ENCODE measurements around the gene FOXN1. TPM values are rescaled to one million over a fixed set of nuclear protein-coding genes. Genes with fewer than 3 reads are reported as not detected.

The FOXN1 gene
- total and polyA plus RNA-seq, 10 of the 15 experiments (the other 5 are each of a cell fraction or from before 2014, with no cell fraction given), result not detected

GRCh38 chr17:28585851-28586250 lies 79.7 kb downstream of the FOXN1 start (continued):
- TF ChIP-seq ATF2 (IDR thresholded peaks at IDR 0.05; ENCODE audit: low read length) (no peak), PBX3 (IDR thresholded peaks at IDR 0.05; ENCODE audit: insufficient replicate concordance, low read depth, low read length) (no peak)

Other genes starting within 250 kb of the FOXN1 start
Only the 7 nearest of the 23 such genes appear.
- 3.7 and 6.8 TPM in 2 replicates for gene SLC46A1, start 100.1 kb upstream of the FOXN1 start, total RNA-seq (2014; rRNA removed)
- 2.9 and 3.9 TPM in 2 replicates for gene SLC46A1, start 100.1 kb upstream of the FOXN1 start, total RNA-seq (2014; rRNA removed; fragmentation: Illumina TruSeq; extraction: Trizol)
- 5.6 and 6.2 TPM in 2 replicates for gene SLC46A1, start 100.1 kb upstream of the FOXN1 start, total RNA-seq (2021)
- gene SLC46A1, start 100.1 kb upstream of the FOXN1 start, polyA plus RNA-seq (2011; rRNA removed), result 1.7 and 2.0 TPM in 2 replicates
- gene SLC46A1, start 100.1 kb upstream of the FOXN1 start, polyA plus RNA-seq (2014; fragmentation: Illumina TruSeq; extraction: Trizol), result 4.1 and 7.1 TPM in 2 replicates
- 1 to 10 TPM; 3.4 to 6.0 TPM for gene SLC46A1, start 100.1 kb upstream of the FOXN1 start, polyA plus RNA-seq (2014; fragmentation: Nextera tagmentation; extraction: Ambion mirVana)
- gene SLC46A1, start 100.1 kb upstream of the FOXN1 start, polyA plus RNA-seq (2014; rRNA removed), result 3.4 and 4.7 TPM in 2 replicates
- 1 to 10 TPM; 3.9 to 6.9 TPM for gene SLC46A1, start 100.1 kb upstream of the FOXN1 start, polyA plus RNA-seq (2016; fragmentation: Nextera tagmentation; extraction: Ambion mirVana)
- 0.06 TPM in 1 of 2 replicates, not detected in the other for gene SLC13A2, start 32.7 kb upstream of the FOXN1 start, total RNA-seq (2014; rRNA removed)
- gene SLC13A2, start 32.7 kb upstream of the FOXN1 start, total RNA-seq (2014; rRNA removed; fragmentation: Illumina TruSeq; extraction: Trizol), result not detected in 2 replicates
- 0.13 TPM in 2 replicates for gene SLC13A2, start 32.7 kb upstream of the FOXN1 start, total RNA-seq (2021)
- not detected in 2 replicates for gene SLC13A2, start 32.7 kb upstream of the FOXN1 start, polyA plus RNA-seq (2011; rRNA removed)
- gene SLC13A2, start 32.7 kb upstream of the FOXN1 start, polyA plus RNA-seq (2014; fragmentation: Illumina TruSeq; extraction: Trizol), result 0.03 TPM in 1 of 2 replicates, not detected in the other
- gene SLC13A2, start 32.7 kb upstream of the FOXN1 start, polyA plus RNA-seq (2014; fragmentation: Nextera tagmentation; extraction: Ambion mirVana), result not detected
- gene SLC13A2, start 32.7 kb upstream of the FOXN1 start, polyA plus RNA-seq (2014; rRNA removed), result 0.05 and 0.13 TPM in 2 replicates
- gene SLC13A2, start 32.7 kb upstream of the FOXN1 start, polyA plus RNA-seq (2016; fragmentation: Nextera tagmentation; extraction: Ambion mirVana), result not detected
- 109 and 117 TPM in 2 replicates for gene UNC119, start 46.3 kb downstream of the FOXN1 start, total RNA-seq (2014; rRNA removed)
- 45.6 and 47.2 TPM in 2 replicates for gene UNC119, start 46.3 kb downstream of the FOXN1 start, total RNA-seq (2014; rRNA removed; fragmentation: Illumina TruSeq; extraction: Trizol)
- gene UNC119, start 46.3 kb downstream of the FOXN1 start, total RNA-seq (2021), result 70.7 and 75.6 TPM in 2 replicates
- 275 and 436 TPM in 2 replicates for gene UNC119, start 46.3 kb downstream of the FOXN1 start, polyA plus RNA-seq (2011; rRNA removed)
- 28.9 and 68.4 TPM in 2 replicates for gene UNC119, start 46.3 kb downstream of the FOXN1 start, polyA plus RNA-seq (2014; fragmentation: Illumina TruSeq; extraction: Trizol)
- gene UNC119, start 46.3 kb downstream of the FOXN1 start, polyA plus RNA-seq (2014; fragmentation: Nextera tagmentation; extraction: Ambion mirVana), result 1 to 10 TPM; 2.7 to 7.4 TPM
- 126 and 135 TPM in 2 replicates for gene UNC119, start 46.3 kb downstream of the FOXN1 start, polyA plus RNA-seq (2014; rRNA removed)
- gene UNC119, start 46.3 kb downstream of the FOXN1 start, polyA plus RNA-seq (2016; fragmentation: Nextera tagmentation; extraction: Ambion mirVana), result 10 to 100 TPM; 38.5 to 46.1 TPM
- 54.7 and 55.1 TPM in 2 replicates for gene PIGS, start 65.2 kb downstream of the FOXN1 start, total RNA-seq (2014; rRNA removed)
- 32.8 and 36.0 TPM in 2 replicates for gene PIGS, start 65.2 kb downstream of the FOXN1 start, total RNA-seq (2014; rRNA removed; fragmentation: Illumina TruSeq; extraction: Trizol)
- 71.3 and 73.7 TPM in 2 replicates for gene PIGS, start 65.2 kb downstream of the FOXN1 start, total RNA-seq (2021)
- 32.2 and 41.7 TPM in 2 replicates for gene PIGS, start 65.2 kb downstream of the FOXN1 start, polyA plus RNA-seq (2011; rRNA removed)
- 62.0 and 70.6 TPM in 2 replicates for gene PIGS, start 65.2 kb downstream of the FOXN1 start, polyA plus RNA-seq (2014; fragmentation: Illumina TruSeq; extraction: Trizol)
- gene PIGS, start 65.2 kb downstream of the FOXN1 start, polyA plus RNA-seq (2014; fragmentation: Nextera tagmentation; extraction: Ambion mirVana), result 10 to 100 TPM; 27.5 to 32.2 TPM
- gene PIGS, start 65.2 kb downstream of the FOXN1 start, polyA plus RNA-seq (2014; rRNA removed), result 46.8 and 47.0 TPM in 2 replicates
- 10 to 100 TPM; 67.9 to 71.8 TPM for gene PIGS, start 65.2 kb downstream of the FOXN1 start, polyA plus RNA-seq (2016; fragmentation: Nextera tagmentation; extraction: Ambion mirVana)
- 110 and 119 TPM in 2 replicates for gene ALDOC, start 70.5 kb downstream of the FOXN1 start, total RNA-seq (2014; rRNA removed)
- 55.9 and 62.4 TPM in 2 replicates for gene ALDOC, start 70.5 kb downstream of the FOXN1 start, total RNA-seq (2014; rRNA removed; fragmentation: Illumina TruSeq; extraction: Trizol)
- gene ALDOC, start 70.5 kb downstream of the FOXN1 start, total RNA-seq (2021), result 59.9 and 71.4 TPM in 2 replicates
- 109 and 268 TPM in 2 replicates for gene ALDOC, start 70.5 kb downstream of the FOXN1 start, polyA plus RNA-seq (2011; rRNA removed)
- 62.1 and 89.8 TPM in 2 replicates for gene ALDOC, start 70.5 kb downstream of the FOXN1 start, polyA plus RNA-seq (2014; fragmentation: Illumina TruSeq; extraction: Trizol)
- 100 to 1,000 TPM in 1 of 2 experiments, 10 to 100 TPM in 1; 66.6 to 107 TPM for gene ALDOC, start 70.5 kb downstream of the FOXN1 start, polyA plus RNA-seq (2014; fragmentation: Nextera tagmentation; extraction: Ambion mirVana)
- 121 and 140 TPM in 2 replicates for gene ALDOC, start 70.5 kb downstream of the FOXN1 start, polyA plus RNA-seq (2014; rRNA removed)
- gene ALDOC, start 70.5 kb downstream of the FOXN1 start, polyA plus RNA-seq (2016; fragmentation: Nextera tagmentation; extraction: Ambion mirVana), result 10 to 100 TPM; 16.0 to 19.3 TPM
- gene SPAG5, start 92.7 kb downstream of the FOXN1 start, total RNA-seq (2014; rRNA removed), result 101 and 102 TPM in 2 replicates
- gene SPAG5, start 92.7 kb downstream of the FOXN1 start, total RNA-seq (2014; rRNA removed; fragmentation: Illumina TruSeq; extraction: Trizol), result 108 TPM in 2 replicates
- gene SPAG5, start 92.7 kb downstream of the FOXN1 start, total RNA-seq (2021), result 103 TPM in 2 replicates
- gene SPAG5, start 92.7 kb downstream of the FOXN1 start, polyA plus RNA-seq (2011; rRNA removed), result 161 and 166 TPM in 2 replicates
- 96.2 and 101 TPM in 2 replicates for gene SPAG5, start 92.7 kb downstream of the FOXN1 start, polyA plus RNA-seq (2014; fragmentation: Illumina TruSeq; extraction: Trizol)
- 100 to 1,000 TPM in 1 of 2 experiments, 10 to 100 TPM in 1; 73.5 to 139 TPM for gene SPAG5, start 92.7 kb downstream of the FOXN1 start, polyA plus RNA-seq (2014; fragmentation: Nextera tagmentation; extraction: Ambion mirVana)
- gene SPAG5, start 92.7 kb downstream of the FOXN1 start, polyA plus RNA-seq (2014; rRNA removed), result 84.4 and 86.9 TPM in 2 replicates
- gene SPAG5, start 92.7 kb downstream of the FOXN1 start, polyA plus RNA-seq (2016; fragmentation: Nextera tagmentation; extraction: Ambion mirVana), result 100 to 1,000 TPM; 167 to 171 TPM
- gene RSKR, start 107.8 kb downstream of the FOXN1 start, total RNA-seq (2014; rRNA removed), result 8.5 and 9.2 TPM in 2 replicates
- 8.4 and 9.0 TPM in 2 replicates for gene RSKR, start 107.8 kb downstream of the FOXN1 start, total RNA-seq (2014; rRNA removed; fragmentation: Illumina TruSeq; extraction: Trizol)
- gene RSKR, start 107.8 kb downstream of the FOXN1 start, total RNA-seq (2021), result 11.3 and 13.0 TPM in 2 replicates
- gene RSKR, start 107.8 kb downstream of the FOXN1 start, polyA plus RNA-seq (2011; rRNA removed), result 18.6 and 22.4 TPM in 2 replicates
- gene RSKR, start 107.8 kb downstream of the FOXN1 start, polyA plus RNA-seq (2014; fragmentation: Illumina TruSeq; extraction: Trizol), result 12.7 and 13.9 TPM in 2 replicates
- 1 to 10 TPM in 1 of 2 experiments, under 1 TPM in 1; 0.52 to 1.0 TPM for gene RSKR, start 107.8 kb downstream of the FOXN1 start, polyA plus RNA-seq (2014; fragmentation: Nextera tagmentation; extraction: Ambion mirVana)
- 13.2 and 18.0 TPM in 2 replicates for gene RSKR, start 107.8 kb downstream of the FOXN1 start, polyA plus RNA-seq (2014; rRNA removed)
- 1 to 10 TPM; 1.7 to 3.6 TPM for gene RSKR, start 107.8 kb downstream of the FOXN1 start, polyA plus RNA-seq (2016; fragmentation: Nextera tagmentation; extraction: Ambion mirVana)

All from GM12878 (cell line).